22Rv1 (cell line): ENCODE measurements around the gene TIMM23.

Source experiments
- H3K27ac ChIP-seq: fragments of 450-650 bp; 2 replicates; pipeline ENCODE4 v1.5.1; 2017
- CTCF ChIP-seq: fragments of 450-650 bp; IDR thresholded peaks from 2 replicates; pipeline ENCODE4 v1.5.1; 2017; ENCODE audit warnings: mild to moderate bottlenecking
- ZFX ChIP-seq: fragments of 450-650 bp; IDR thresholded peaks from 2 replicates; pipeline ENCODE4 v1.6.1; 2017; ENCODE audit warnings: antibody characterized with exemption, borderline replicate concordance

The TIMM23 gene

DNA sequence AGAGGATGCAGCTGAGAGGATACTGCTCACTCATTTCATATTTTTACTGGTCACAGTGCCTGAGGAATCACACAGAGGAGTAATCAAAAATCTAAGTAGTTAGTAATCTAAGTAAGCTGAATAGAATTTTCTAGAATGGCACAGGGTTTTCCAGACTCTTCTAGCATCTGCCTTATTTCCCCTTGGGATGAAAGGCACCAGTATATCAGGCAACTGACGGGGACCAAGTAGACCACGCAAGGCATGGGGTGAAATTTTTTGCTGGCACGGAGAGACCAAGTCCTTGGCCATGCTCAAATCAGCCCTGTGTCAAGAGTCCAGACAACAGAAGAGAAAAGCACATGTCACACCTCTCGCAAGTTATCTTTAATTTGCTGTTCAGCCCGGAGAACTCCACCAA, 43.9 kb downstream of the TIMM23 start:
- H3K27ac ChIP-seq: no peak overlapping the region
- no peak for TF ChIP-seq ZFX
- TF ChIP-seq CTCF: no peak

DNA sequence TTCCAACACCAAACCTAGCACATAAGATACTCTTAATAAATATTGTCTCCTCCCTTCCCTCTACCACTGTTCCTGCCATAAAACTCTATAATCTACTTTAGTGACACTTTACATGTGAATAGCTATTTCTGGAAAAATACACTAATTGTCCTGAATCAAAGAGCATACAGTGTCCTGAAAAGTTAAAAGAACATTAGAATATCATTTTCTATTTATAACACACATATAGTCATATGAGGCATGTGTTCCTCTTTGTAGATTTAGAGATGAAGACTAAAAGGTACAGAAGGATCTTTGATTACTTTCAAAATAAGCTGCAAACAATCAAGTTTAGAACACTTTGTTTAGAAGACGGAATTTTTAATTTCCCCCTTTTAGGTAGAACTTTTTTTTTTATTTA, 44.5 kb downstream of the TIMM23 start:
- no peak for TF ChIP-seq CTCF
- no peak for TF ChIP-seq ZFX
- H3K27ac ChIP-seq: no peak overlapping the region

GRCh38 chr10:46017733-46018132, 45.4 kb downstream of the TIMM23 start:
- TF ChIP-seq ZFX (no peak), CTCF (no peak)
- no peak overlapping the region for H3K27ac ChIP-seq

DNA sequence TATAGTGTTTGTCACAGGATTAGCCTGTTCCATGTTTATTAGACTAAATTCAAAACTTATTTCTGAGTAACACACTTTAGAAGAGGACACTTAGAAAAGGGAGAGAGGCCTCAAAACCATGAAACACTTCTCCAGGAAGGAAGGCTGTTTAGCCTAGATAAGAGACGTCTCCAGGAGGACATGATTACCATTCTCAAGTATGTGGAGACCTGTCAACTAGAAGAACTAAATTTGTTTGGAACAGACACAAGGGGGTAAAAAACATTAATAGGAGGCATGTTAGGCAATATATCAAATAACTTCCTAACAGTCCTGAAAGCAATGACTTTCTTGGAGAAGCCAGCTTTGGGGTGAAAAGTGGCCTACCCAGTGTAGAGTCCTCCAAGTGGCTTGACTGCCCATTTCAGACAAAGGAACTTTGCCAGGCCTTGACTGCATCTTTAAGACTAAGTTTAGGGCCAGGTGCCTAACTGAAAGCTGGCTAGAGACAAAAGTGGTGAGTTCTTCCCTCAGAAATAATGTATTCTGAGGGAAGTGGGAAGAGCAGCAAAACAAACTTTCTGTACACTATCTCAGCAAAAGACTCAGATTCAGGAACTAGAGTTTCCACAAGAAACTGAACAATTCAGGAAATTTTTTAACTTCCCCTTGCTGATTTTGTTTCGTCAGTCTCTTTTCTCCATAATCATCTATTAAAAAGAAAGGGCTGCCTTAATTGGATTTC, 46.3 kb downstream of the TIMM23 start:
- no peak overlapping the region for H3K27ac ChIP-seq

GRCh38 chr10:46019177-46019528, 46.9 kb downstream of the TIMM23 start:
- TF ChIP-seq ZFX: no peak
- TF ChIP-seq CTCF: no peak
- no peak overlapping the region for H3K27ac ChIP-seq

More for the DNA sequence above, 46.3 kb downstream of the TIMM23 start:
- no peak for TF ChIP-seq CTCF
- TF ChIP-seq ZFX: no peak

DNA sequence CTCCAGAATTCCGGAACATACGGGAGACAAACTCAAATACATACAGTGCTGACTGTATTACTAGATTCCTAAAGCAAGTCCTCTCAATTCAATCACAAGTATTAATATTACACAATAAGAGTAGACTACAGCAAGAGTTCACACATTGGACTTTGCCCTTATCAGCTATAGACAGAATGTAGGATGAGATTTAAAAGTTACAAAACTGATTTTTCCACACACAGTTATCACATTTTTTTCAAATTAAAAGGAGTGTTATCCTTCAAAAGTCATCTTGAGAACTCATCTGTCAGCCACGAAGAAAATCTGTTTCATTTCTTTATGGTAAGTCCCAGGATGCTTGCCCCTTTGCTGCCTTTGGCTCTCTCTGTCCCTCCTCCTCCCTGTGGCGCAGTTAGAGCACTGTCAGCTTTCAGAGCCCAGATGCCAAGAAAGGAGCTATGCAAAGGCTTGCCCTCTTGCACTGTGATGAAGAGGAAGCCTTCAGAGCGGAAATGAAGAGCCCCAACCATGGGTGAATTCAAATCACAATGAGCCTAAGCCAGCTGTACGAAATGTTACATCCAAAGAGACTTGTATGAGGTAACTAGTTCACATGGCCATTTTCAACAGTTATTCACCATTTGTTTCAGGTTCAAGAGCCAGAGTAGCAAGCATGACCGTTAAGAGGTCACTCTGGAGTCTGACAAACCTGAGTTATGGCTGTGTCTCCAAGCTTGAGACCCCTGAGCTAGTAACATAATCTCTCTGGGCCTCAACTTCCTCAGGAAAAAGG, 47.5 kb downstream of the TIMM23 start:
- no peak for TF ChIP-seq CTCF
- no peak for TF ChIP-seq ZFX
- no peak overlapping the region for H3K27ac ChIP-seq

- no peak for TF ChIP-seq ZFX
- no peak for TF ChIP-seq CTCF
- no peak overlapping the region for H3K27ac ChIP-seq
These were observed 48.0 kb downstream of the TIMM23 start for GRCh38 chr10:46020344-46020657.
